ENCODE data around the gene GALC.
"Not testable (repeated sequence)": the region's sequence is repeated elsewhere in the genome, so short reads cannot be mapped to it uniquely, and the experiment has no call there.

Gene GALC

DNA sequence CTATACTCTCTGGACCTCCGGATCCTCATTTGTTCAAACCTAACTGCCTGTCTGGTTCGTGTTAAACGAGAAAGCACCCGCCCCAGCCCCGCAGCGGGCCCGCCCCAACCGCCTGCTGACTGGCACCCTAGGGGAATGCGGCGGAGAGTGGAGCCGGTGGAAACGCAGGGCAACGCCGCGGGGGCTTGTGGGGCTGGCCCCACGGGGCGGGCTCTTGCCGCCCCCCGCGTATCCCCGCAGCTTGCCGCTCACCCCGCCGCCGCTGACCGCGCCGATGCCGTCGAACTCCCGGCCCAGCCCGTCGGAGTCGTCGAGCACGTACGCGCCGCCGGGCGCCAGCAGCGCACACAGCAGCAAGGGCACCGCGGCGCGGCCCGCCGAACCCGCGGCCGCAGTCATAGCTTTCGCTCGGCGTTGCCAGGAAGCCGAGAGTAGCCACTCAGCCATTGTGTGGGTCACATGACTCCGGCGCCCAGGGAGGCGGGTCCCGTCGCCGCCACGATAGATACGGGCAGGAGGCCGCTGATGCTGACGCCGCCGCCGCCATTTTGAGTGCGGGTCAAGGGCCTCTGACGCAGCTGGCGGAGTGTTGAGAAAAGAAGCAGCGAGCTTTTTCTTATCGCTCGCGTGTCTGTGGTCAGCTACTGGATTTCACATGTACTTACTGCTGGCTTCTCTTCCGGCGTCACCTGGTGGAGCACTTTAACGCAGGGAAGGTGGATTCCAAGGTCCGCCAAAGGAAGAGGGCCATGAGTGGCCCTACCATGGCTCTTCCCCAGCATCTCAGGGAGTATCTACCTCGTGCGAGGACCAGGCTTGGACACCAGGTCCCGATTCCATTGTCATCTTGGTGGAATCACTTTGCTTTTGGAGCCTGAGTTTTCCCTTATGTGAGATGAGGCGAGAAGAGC is at the start of gene GALC:
Gene GALC, minus strand, starts transcription at position 465 of the 911 bp plus-strand sequence. Its CDS starts 18 bp downstream, at position 447.
- peak; percentile 91 for DNase-seq

DNA sequence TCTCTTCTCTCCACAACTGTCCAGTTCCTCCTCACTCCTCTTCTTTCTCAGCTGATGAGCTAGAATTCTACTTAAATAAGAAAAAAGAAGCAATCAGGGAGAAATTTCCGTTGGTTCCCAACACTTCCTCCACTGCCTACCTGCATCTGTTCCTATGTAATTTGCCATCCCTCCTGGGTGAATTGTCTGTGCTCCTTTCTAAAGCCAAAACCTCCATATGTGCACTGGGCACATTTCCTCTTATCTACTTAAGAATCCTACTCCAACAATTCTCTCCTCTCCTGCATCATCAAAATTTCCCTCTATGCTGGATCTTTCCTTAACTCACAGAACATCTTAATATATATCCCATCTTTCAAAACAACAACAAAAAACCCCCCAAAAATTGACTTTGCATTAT is 47.2 kb upstream of the GALC start:
- no peak for DNase-seq

DNA sequence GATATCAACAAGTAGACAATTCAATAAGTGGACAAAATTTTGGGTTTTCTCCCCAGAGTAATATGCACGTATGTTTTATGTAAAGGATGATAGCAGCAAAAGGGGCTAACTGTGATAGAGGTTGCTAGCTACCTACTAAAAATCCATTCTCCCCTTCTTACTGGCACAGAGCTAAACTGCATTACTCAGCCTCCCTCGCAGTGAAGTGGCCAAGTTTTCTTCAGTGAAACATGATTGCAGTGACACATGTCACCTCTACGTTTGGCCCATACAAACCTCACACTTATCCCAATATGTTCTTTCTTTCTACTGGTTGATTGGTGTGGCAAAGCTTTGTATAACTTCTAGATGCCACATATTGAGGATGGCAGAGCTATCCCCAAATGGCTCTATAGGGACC is 46.2 kb upstream of the GALC start:
- no peak for DNase-seq

DNA sequence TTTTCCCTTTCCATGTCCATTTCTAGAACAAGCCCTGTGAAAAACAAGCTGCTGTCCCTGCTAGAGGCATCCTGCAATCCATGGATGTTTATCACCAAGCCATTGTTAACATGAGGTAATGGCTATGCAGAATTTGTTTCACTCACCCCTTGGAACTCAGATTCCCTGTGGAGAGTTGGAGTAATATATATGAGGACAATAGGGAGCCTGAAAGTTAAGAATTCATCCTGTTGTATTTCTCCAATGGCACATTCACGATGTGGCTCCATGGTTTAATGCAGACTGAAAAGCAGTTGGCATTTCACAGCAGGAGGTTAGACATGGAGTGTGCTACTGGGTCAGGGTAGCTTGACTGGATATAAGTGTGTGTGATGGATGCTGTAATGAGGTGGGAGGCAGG is 44.3 kb upstream of the GALC start:
- no peak for DNase-seq

DNA sequence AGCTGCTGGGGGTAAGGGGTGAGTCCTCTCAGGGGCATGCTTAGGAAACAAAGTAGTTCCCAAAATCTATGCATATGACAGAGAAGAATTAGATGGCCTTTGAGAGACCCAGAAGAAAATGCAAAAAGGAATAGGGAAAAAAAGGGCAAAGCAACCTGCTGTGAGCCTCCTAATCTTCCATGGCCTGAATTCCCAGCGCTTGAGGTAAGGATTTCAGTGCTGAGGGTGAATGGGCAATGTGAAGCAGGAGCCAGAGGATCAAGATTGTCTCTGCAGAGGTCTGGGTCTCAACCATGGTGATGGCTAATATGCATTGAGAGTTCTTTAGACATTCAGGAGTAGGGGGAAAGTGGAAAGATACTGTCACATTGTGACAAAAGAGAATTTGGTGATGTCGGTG is 43.4 kb upstream of the GALC start:
- no peak for DNase-seq

- DNase-seq, result no peak
These were observed 41.1 kb upstream of the GALC start for GRCh38 chr14:88034076-88034475.

DNA sequence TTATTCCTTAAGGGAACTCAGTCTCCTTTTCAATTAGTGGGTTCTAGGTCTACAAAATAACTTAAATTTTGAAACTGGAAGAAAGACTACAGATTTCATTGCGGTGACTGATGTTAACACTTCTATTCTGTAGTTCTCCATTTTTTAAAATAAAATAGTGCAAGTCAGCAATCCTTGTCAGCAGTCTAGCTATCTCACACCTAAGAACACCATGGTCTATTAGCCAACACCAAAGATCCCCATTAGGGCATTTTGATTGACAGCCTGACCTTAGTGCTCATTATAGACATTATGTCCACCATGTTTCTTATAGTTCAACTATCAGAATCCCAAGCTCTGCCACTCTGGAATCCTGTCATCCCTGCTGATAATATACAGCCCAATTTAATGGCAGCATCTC is 39.4 kb upstream of the GALC start:
- DNase-seq, result no peak

DNA sequence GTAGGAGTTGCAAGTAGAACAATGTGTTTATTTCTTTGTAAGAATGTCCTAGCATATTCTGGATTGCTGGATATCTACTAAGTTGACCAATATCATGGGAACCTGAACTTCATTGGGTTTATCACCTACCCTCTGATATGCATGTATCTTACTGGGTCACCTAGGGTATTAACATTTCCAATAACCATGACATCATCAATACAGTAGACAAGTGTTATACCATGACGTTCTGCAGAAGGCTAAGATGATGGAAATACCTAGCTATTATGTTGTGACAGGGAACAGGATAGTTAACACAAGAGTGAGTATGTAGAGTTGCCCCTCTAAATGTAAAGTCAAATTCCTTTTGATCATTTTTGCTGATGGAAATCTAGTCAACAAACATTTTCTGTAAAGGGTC is 37.9 kb upstream of the GALC start:
- no peak for DNase-seq

- no peak for DNase-seq
These were observed 37.1 kb upstream of the GALC start for GRCh38 chr14:88030079-88030478.

DNA sequence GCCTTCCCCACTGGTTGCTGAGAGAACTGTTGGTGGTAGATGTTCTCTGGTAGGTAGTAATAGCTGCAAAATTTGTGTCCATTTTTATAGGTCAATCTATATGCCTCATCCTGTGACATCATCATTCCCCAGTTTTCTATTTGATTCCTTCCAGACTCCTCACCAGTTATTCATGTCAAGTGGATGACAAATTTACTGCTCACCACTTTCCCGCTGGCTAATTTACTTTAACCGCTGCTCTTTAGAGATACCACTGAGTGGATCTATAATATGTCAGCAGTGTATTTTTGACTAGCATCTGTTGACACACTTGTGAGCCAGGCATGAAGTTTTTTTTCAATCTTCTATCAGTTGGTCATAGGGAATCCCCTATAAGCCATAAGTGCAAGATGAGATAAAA is 36.5 kb upstream of the GALC start:
- no peak for DNase-seq

- DNase-seq, result no peak
These were observed 33.9 kb upstream of the GALC start for GRCh38 chr14:88026890-88027289.

GRCh38 chr14:88025313-88025712 is 32.3 kb upstream of the GALC start:
- no peak for DNase-seq

- DNase-seq, result not testable (repeated sequence)
These were observed 31.5 kb upstream of the GALC start for GRCh38 chr14:88024252-88025086.

GRCh38 chr14:88023658-88024187 is 30.7 kb upstream of the GALC start:
- no peak for DNase-seq

- no peak for DNase-seq
These were observed 24.6 kb upstream of the GALC start for GRCh38 chr14:88017535-88017934.

GRCh38 chr14:88016768-88017167 is 23.8 kb upstream of the GALC start:
- DNase-seq, result no peak

DNA sequence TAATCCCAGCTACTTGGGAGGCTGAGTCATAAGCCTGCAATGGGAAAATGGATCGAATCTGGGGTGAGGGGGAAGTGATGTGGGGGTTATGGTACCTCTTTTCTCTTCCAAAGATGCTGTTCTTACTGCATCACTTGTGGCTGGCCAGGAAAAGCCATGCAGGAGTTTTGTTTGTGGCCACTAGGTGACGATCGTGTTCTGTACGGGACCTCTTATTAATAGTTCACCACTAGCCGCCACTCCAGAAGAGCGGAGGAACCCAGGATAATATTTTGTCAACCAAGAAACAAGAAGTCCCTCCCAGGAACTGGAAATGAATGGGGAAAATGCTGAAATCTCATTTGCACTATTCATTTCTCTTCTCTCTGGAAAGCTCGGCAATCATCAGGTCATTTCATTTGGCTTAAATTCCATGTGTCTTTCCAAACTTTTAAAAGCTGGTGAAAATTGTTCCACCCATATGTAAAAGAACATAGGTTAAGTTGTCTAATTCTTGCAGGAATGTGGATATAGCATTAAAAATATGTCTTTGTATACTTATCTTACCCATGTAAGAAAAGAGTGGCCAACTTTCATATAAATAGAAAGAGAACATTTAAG is 20.9 kb upstream of the GALC start:
- DNase-seq, result peak; percentile 60

DNA sequence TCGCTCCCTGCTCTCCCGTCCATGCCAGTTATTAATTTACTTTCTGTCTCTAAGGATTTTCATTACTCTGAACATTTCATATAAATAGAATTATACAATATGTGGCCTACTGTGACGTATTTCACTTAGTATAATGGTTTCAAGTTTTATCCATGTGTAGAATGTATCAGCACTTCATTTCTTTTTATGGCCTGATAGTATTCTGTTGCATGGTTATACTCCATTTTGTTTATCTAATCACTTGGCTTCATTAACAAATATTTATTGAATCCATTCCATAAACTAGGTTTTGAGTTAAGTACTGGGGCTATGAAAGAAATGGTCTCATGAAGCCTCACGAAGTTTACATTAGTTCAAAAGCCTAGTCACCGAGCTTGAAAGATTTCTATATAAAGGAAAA is 19.5 kb upstream of the GALC start:
- DNase-seq, result no peak

GRCh38 chr14:88010331-88010730 is 17.3 kb upstream of the GALC start:
- DNase-seq, result no peak

- DNase-seq, result no peak
These were observed 16.5 kb upstream of the GALC start for GRCh38 chr14:88009486-88009885.

DNA sequence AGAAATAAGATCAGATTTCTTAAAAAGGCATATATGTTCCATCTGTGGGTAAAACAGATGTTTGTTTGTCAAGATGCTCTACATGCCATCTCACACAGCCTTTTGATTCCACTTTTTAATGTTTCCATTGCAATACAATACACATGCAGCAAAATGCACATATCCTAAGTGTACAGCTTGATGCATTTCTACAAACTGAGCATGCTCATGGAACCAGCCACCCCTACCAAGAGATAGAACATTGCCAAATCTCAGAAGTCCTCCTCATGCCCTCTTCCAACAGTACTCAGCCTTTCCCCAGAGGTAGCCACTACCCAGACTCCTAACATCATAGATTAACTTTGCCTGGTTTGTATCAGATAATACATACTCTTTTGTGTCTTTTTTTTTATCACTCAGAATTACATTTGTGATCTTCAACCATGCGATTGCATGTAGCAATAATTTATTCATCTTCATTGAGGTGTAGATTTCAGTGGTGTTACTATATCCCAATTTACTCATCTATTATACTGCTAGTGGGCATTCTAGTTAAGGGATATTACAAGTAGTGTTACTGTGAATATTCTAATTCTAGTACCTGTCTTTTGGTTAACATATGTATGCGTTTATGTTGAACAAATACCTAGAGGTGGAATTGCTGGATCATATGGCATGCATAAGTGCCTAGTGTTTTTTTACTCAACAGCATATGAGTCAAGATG is 15.2 kb upstream of the GALC start:
- DNase-seq, result no peak

DNA sequence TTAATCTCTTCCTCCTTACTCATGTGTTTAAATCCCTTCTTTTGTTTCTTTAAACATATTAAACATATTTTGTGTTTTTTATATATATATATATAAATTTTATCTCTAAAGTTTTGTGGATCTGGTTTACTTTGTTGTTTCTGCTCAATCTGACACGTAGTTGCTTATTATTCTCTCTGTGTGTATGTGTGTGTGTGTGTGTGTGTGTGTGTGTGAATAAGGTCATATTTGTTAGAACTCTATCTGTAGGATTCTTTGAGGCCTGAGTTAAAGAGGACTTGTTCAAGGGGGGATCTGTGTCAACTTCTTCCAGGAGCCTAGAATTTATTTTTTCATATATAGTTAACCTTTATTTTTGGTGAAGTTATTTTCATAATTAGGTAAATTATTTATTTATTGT is 14.6 kb upstream of the GALC start:
- no peak for DNase-seq

Measured in EL (cell line).